Prostate gland (tissue), 2 donors: ENCODE data around the gene SGK1.

Source experiments
- CTCF ChIP-seq, 4 experiments: fragments of 200-600 bp in 2 of 4; fragments of 450-650 bp in 2 of 4; sonication (generic) in 2 of 4; IDR thresholded peaks; 1 replicate in 3 of 4; 2 replicates in 1 of 4; pipeline ENCODE4 v1.5.1; 2016 to 2019; ENCODE audit warnings: antibody characterized with exemption in 4 of 4, mild to moderate bottlenecking in 2 of 4, moderate library complexity in 2 of 4
- POLR2A ChIP-seq: fragments of 450-650 bp; IDR thresholded peaks from one replicate; pipeline ENCODE4 v1.6.1; 2016; ENCODE audit warnings: antibody characterized with exemption, mild to moderate bottlenecking
- POLR2AphosphoS5 ChIP-seq: sonication (generic); formaldehyde crosslinking; IDR thresholded peaks from one replicate; pipeline ENCODE4 v1.6.1; 2017; ENCODE audit warnings: antibody characterized with exemption

GRCh38 chr6:134330555-134330954 lies 12.6 kb upstream of the SGK1 start:
- TF ChIP-seq POLR2A (no peak), CTCF (IDR thresholded peaks at IDR 0.05) (no peak), POLR2AphosphoS5 (no peak)
